Fibroblast of the conjunctiva (primary cell): Measurements from ENCODE around the gene CREB3L4.
"Not testable (repeated sequence)": the region's sequence is repeated elsewhere in the genome, so short reads cannot be mapped to it uniquely, and the experiment has no call there.

Experiments used
- DNase-seq: peaks from one replicate; pipeline ENCODE4 v3.0.0-alpha.2; 2010; ENCODE audit warnings: low read depth

The CREB3L4 gene

GRCh38 chr1:153985941-153986761 is 18.4 kb downstream of the CREB3L4 start, which contains the start of gene RAB13:
TSS of gene RAB13 (minus strand) at chr1:153986339. CDS start at chr1:153986236, 103 bp downstream.
- peak; percentile 82 for DNase-seq

- DNase-seq, result no peak
These were observed 19.9 kb downstream of the CREB3L4 start for GRCh38 chr1:153987621-153988020.

GRCh38 chr1:153990468-153991150 is 22.9 kb downstream of the CREB3L4 start, which contains the start of gene RPS27:
TSS of gene RPS27 (plus strand) at chr1:153990762. CDS start at chr1:153990797, 35 bp downstream.
- peak; percentile 98 for DNase-seq

- no peak for DNase-seq
These were observed 23.5 kb downstream of the CREB3L4 start for GRCh38 chr1:153991151-153991630.

GRCh38 chr1:153991806-153992205 is 24.1 kb downstream of the CREB3L4 start:
- DNase-seq, result no peak

GRCh38 chr1:153995202-153995601 is 27.5 kb downstream of the CREB3L4 start:
- no peak for DNase-seq

- no peak for DNase-seq
These were observed 27.9 kb downstream of the CREB3L4 start for GRCh38 chr1:153995640-153996039.

GRCh38 chr1:153996882-153997281 is 29.2 kb downstream of the CREB3L4 start:
- DNase-seq, result not testable (repeated sequence)

- DNase-seq, result no peak
These were observed 32.7 kb downstream of the CREB3L4 start for GRCh38 chr1:154000420-154000819.

GRCh38 chr1:154006136-154006535 is 38.4 kb downstream of the CREB3L4 start:
- DNase-seq, result peak; percentile 51

- DNase-seq, result no peak
These were observed 44.4 kb downstream of the CREB3L4 start for GRCh38 chr1:154012129-154012528.

GRCh38 chr1:154012543-154012942 is 44.8 kb downstream of the CREB3L4 start:
- not testable (repeated sequence) for DNase-seq

GRCh38 chr1:154014154-154014907 is 46.6 kb downstream of the CREB3L4 start:
- peak; percentile 26 for DNase-seq

GRCh38 chr1:154019269-154019668 is 51.6 kb downstream of the CREB3L4 start:
- DNase-seq, result no peak

GRCh38 chr1:154019940-154020339 is 52.2 kb downstream of the CREB3L4 start:
- DNase-seq, result no peak
